Spleen (tissue), 11 donors: Measurements from ENCODE around the gene PRKCSH. TPM values are rescaled to one million over a fixed set of nuclear protein-coding genes. Genes with fewer than 3 reads are reported as not detected.

Experiments used
- DNase-seq: peaks from one replicate; pipeline ENCODE4 v3.0.0-alpha.2; 2020
- H3K27ac ChIP-seq, 8 donors: fragments of 200-600 bp; sonication (generic) in 7 of 8; 1 replicate in 4 of 8; 2 replicates in 4 of 8; pipeline versions ENCODE4 v1.5.0 to v1.8.0; 2016 to 2021; ENCODE audit warnings: inconsistent platforms in 4 of 8, mild to moderate bottlenecking in 4 of 8, moderate library complexity in 1 of 8
- H3K27me3 ChIP-seq, 7 donors: fragments of 200-600 bp; sonication (generic) in 6 of 7; replicated peaks in 1 of 7; 1 replicate in 4 of 7; 2 replicates in 3 of 7; pipeline versions ENCODE4 v1.5.0 to v1.8.0; 2016 to 2021; ENCODE audit warnings: inconsistent platforms in 3 of 7, mild to moderate bottlenecking in 1 of 7
- H3K36me3 ChIP-seq, 6 donors: fragments of 200-600 bp; sonication (generic) in 5 of 6; 1 replicate in 4 of 6; 2 replicates in 2 of 6; pipeline versions ENCODE4 v1.5.0 to v1.8.0; 2016 to 2021; ENCODE audit warnings: inconsistent platforms in 2 of 6
- H3K4me1 ChIP-seq, 6 donors: fragments of 200-600 bp; sonication (generic) in 5 of 6; 1 replicate in 3 of 6; 2 replicates in 3 of 6; pipeline versions ENCODE4 v1.5.0 to v1.8.0; 2016 to 2021; ENCODE audit warnings: inconsistent platforms in 3 of 6
- H3K4me3 ChIP-seq, 8 donors: fragments of 200-600 bp; sonication (generic) in 7 of 8; 1 replicate in 4 of 8; 2 replicates in 4 of 8; pipeline versions ENCODE4 v1.5.0 to v1.8.0; 2016 to 2021; ENCODE audit warnings: inconsistent platforms in 4 of 8, mild to moderate bottlenecking in 4 of 8, moderate library complexity in 2 of 8
- H3K9me3 ChIP-seq, 8 donors: fragments of 200-600 bp; sonication (generic) in 7 of 8; 1 replicate in 4 of 8; 2 replicates in 4 of 8; pipeline versions ENCODE4 v1.5.0 to v1.8.0; 2016 to 2021; ENCODE audit warnings: inconsistent platforms in 4 of 8
- CTCF ChIP-seq, 11 experiments: fragments of 200-600 bp in 7 of 11; fragments of 450-650 bp in 4 of 11; sonication (generic) in 4 of 11; IDR thresholded peaks in 8 of 11; conservative IDR thresholded peaks in 3 of 11; 1 replicate in 7 of 11; 2 replicates in 4 of 11; pipeline versions ENCODE4 v1.4.0 to v1.8.0; 2016 to 2021; ENCODE audit warnings: antibody characterized with exemption in 11 of 11, inconsistent platforms in 4 of 11, mild to moderate bottlenecking in 1 of 11
- POLR2A ChIP-seq, 3 donors: fragments of 450-650 bp; IDR thresholded peaks; one replicate each; pipeline ENCODE4 v1.5.1; 2017; ENCODE audit warnings: antibody characterized with exemption in 3 of 3, mild to moderate bottlenecking in 1 of 3
- POLR2AphosphoS5 ChIP-seq, 3 donors: sonication (generic); formaldehyde crosslinking; IDR thresholded peaks; one replicate each; pipeline ENCODE4 v1.5.1; 2017; ENCODE audit warnings: antibody characterized with exemption in 3 of 3
- WGBS, 5 donors: extraction: QIAGEN DNeasy Blood & Tissue Kit in 3 of 5; methylation state at CpG; one replicate each; pipeline versions ENCODE4 v1.1.5 to v1.1.7; 2013 to 2018; 5-methylcytosine and 5-hydroxymethylcytosine counted together
- intact Hi-C: fragments of 100-400 bp; cut with DNase I; formaldehyde crosslinking; loops from one replicate; pipeline ENCODE4 v1.15.0; 2023; ENCODE audit warnings: low total_unique reads
- polyA plus RNA-seq, 3 donors: library from polyadenylated mRNA; stranded (reverse); fragments of 200-250 nt; gene quantifications; one replicate each; pipeline ENCODE4 v1.2.1, GENCODE V29; 2013
- total RNA-seq, 7 donors: library from RNA; depleted of rRNA in 3 of 7; stranded (reverse); fragments of >200 nt in 3 of 7; fragmentation: NEBNext Ultra II Directional in 4 of 7; extraction: Animal tissue kit (Norgen Biotek cat#: 25700) in 4 of 7; gene quantifications; one replicate each; pipeline versions ENCODE4 v1.1.0 to v1.2.1, GENCODE V29; 2016 to 2021
- donor health status: healthy with polysubstance abuse.
- donor health status: DM: no; HTN: no; CAD: no; lungs with moderate emphysema.
- donor health status: DM: no; HTN: no; CAD: no.
- donor health status: Bipolar disorder and iron deficiency.
- donor health status: healthy.
- donor health status: DM: no; HTN: no; CAD: no.
- donor health status: DM: yes; HTN: yes; CAD: no.

Gene PRKCSH
- total and polyA plus RNA-seq, 10 donors, result 80.3 to 258 (median 145) TPM

GRCh38 chr19:11485245-11485837 is 49.9 kb downstream of the PRKCSH start:
- no peak for DNase-seq
- 92 to 96% (median 93%) methylated on average over 8 to 13 of the region's 13 CpGs for WGBS, 5 donors
- no peaks in the 10 kb centered on the region for H3K9me3 ChIP-seq
- H3K36me3 ChIP-seq, result peaks cover 0 to 69% (median 25%) of the 10 kb centered on the region in 6 donors
- intact Hi-C loops, result no loop called here
- no peak overlapping the region for H3K27ac ChIP-seq
- TF ChIP-seq POLR2AphosphoS5 (IDR thresholded peaks at IDR 0.05) (no peak), POLR2A (IDR thresholded peaks at IDR 0.05) (no peak), CTCF (IDR thresholded peaks at IDR 0.05 in 8 of 11, conservative IDR thresholded peaks at IDR 0.05 in 3 of 11) (no peak)
- H3K4me3 ChIP-seq, result no peak overlapping the region
- peaks cover 14 to 33% (median 28%) of the 10 kb centered on the region in 6 donors for H3K4me1 ChIP-seq
- H3K27me3 ChIP-seq, result peaks cover 11 to 38% (median 31%) of the 10 kb centered on the region in 7 donors

- Histone ChIP-seq H3K27ac (no peak overlapping the region), H3K4me3 (no peak overlapping the region), H3K4me1 (peaks cover 11 to 18% (median 15%) of the 10 kb centered on the region in 6 donors), H3K9me3 (no peaks in the 10 kb centered on the region), H3K27me3 (peaks cover 0 to 23% (median 16%) of the 10 kb centered on the region in 7 donors), H3K36me3 (peaks cover 0 to 84% (median 34%) of the 10 kb centered on the region in 6 donors)
- WGBS, 5 donors, result 93 to 96% (median 94%) methylated on average over 28 to 45 of the region's 45 CpGs
- DNase-seq, result no peak
- intact Hi-C loops, result no loop called here
- TF ChIP-seq CTCF (IDR thresholded peaks at IDR 0.05 in 8 of 11, conservative IDR thresholded peaks at IDR 0.05 in 3 of 11) (no peak), POLR2AphosphoS5 (IDR thresholded peaks at IDR 0.05) (peak in 1 of 3 donors; percentile 8)
Observed at GRCh38 chr19:11486661-11487503, 51.4 kb downstream of the PRKCSH start.

GRCh38 chr19:11489378-11489777 is 53.9 kb downstream of the PRKCSH start:
- Histone ChIP-seq H3K4me1 (no peaks in the 10 kb centered on the region), H3K4me3 (no peak overlapping the region), H3K27ac (no peak overlapping the region), H3K9me3 (no peaks in the 10 kb centered on the region), H3K36me3 (peaks cover 0 to 96% (median 40%) of the 10 kb centered on the region in 6 donors), H3K27me3 (no peaks in the 10 kb centered on the region)
- 83 to 98% (median 92%) methylated on average over 5 to 7 of the region's 7 CpGs for WGBS, 5 donors
- DNase-seq, result no peak
- no peak for TF ChIP-seq POLR2AphosphoS5 (IDR thresholded peaks at IDR 0.05)
- no peak for TF ChIP-seq CTCF (IDR thresholded peaks at IDR 0.05 in 8 of 11, conservative IDR thresholded peaks at IDR 0.05 in 3 of 11)
- no peak for TF ChIP-seq POLR2A (IDR thresholded peaks at IDR 0.05)
- intact Hi-C loops, result no loop called here
